DND-41 (cell line): Measurements from ENCODE around the gene TAC1.

ENCODE experiments used
- ATAC-seq: fragments of 200-7000 bp; cut with Tn5 transposase; 3 replicates; pipeline ENCODE4 v1.9.1; 2021; ENCODE audit warnings: low read depth; ENCODE audit not compliant: insufficient read depth
- DNase-seq: peaks from one replicate; pipeline ENCODE4 v3.0.0-alpha.2; 2020
- H2AFZ ChIP-seq: 2 replicates; pipeline ENCODE4 v1.6.0; 2012; ENCODE audit warnings: low read depth, low read length
- H3K27ac ChIP-seq: 2 replicates; pipeline ENCODE4 v1.5.1; 2012; ENCODE audit warnings: low read length, inconsistent platforms
- H3K27me3 ChIP-seq: fragments of 200-600 bp; sonication (generic); 2 replicates; pipeline ENCODE4 v1.6.0; 2012; ENCODE audit warnings: low read length, mild to moderate bottlenecking, inconsistent platforms; ENCODE audit not compliant: insufficient read depth, poor library complexity
- H3K36me3 ChIP-seq: 2 replicates; pipeline ENCODE4 v1.5.1; 2012; ENCODE audit warnings: low read length, inconsistent platforms; ENCODE audit not compliant: insufficient read depth
- H3K4me1 ChIP-seq: 2 replicates; pipeline ENCODE4 v1.5.1; 2012; ENCODE audit warnings: mild to moderate bottlenecking, low read length; ENCODE audit not compliant: insufficient read depth
- H3K4me2 ChIP-seq: 2 replicates; pipeline ENCODE4 v1.6.0; 2012; ENCODE audit warnings: mild to moderate bottlenecking, moderate library complexity, low read length, inconsistent platforms; ENCODE audit not compliant: insufficient read depth
- H3K4me3 ChIP-seq, 2 experiments: fragments of 200-600 bp in 1 of 2; shearing (Covaris generic) in 1 of 2; 2 replicates each; pipeline ENCODE4 v1.5.1; 2012 to 2016; ENCODE audit warnings: inconsistent platforms in 2 of 2, low read length in 2 of 2, mild to moderate bottlenecking in 2 of 2, low read depth in 1 of 2, moderate library complexity in 1 of 2
- H3K79me2 ChIP-seq: 2 replicates; pipeline ENCODE4 v1.6.0; 2012; ENCODE audit warnings: low read length, inconsistent platforms; ENCODE audit not compliant: insufficient read depth
- H3K9ac ChIP-seq: 2 replicates; pipeline ENCODE4 v1.6.0; 2012; ENCODE audit warnings: low read depth, mild to moderate bottlenecking, inconsistent platforms, low read length, moderate library complexity
- H3K9me3 ChIP-seq: 2 replicates; pipeline ENCODE4 v1.5.1; 2012; ENCODE audit warnings: low read length, moderate library complexity, mild to moderate bottlenecking, inconsistent platforms; ENCODE audit not compliant: insufficient read depth, severe bottlenecking
- H4K20me1 ChIP-seq: 2 replicates; pipeline ENCODE4 v1.6.0; 2012; ENCODE audit warnings: low read length; ENCODE audit not compliant: insufficient read depth
- CTCF ChIP-seq: IDR thresholded peaks from 2 replicates; pipeline ENCODE4 v1.5.1; 2012; ENCODE audit warnings: borderline replicate concordance, low read length, moderate library complexity, mild to moderate bottlenecking; ENCODE audit not compliant: poor library complexity, severe bottlenecking; ENCODE audit errors: extremely low read depth
- EZH2 ChIP-seq: IDR thresholded peaks from 3 replicates; pipeline ENCODE4 v1.6.1; 2012; ENCODE audit warnings: borderline replicate concordance, low read depth, mild to moderate bottlenecking, moderate library complexity, low read length, inconsistent platforms; ENCODE audit not compliant: severe bottlenecking

The TAC1 gene

GRCh38 chr7:97748482-97748881, 16.6 kb downstream of the TAC1 start:
- ATAC-seq (no peak), DNase-seq (no peak)
- Histone ChIP-seq H2AFZ (no peak overlapping the region), H3K4me2 (no peak overlapping the region), H3K36me3 (no peaks in the 10 kb centered on the region), H3K4me3 (no peak overlapping the region), H3K9ac (no peak overlapping the region), H3K79me2 (no peaks in the 10 kb centered on the region), H3K27me3 (no peaks in the 10 kb centered on the region), H3K9me3 (no peaks in the 10 kb centered on the region), H3K27ac (no peak overlapping the region), H4K20me1 (no peaks in the 10 kb centered on the region), H3K4me1 (no peaks in the 10 kb centered on the region)
- TF ChIP-seq CTCF (no peak), EZH2 (no peak)

- Histone ChIP-seq H3K4me1 (no peaks in the 10 kb centered on the region), H3K27ac (no peak overlapping the region), H3K36me3 (no peaks in the 10 kb centered on the region), H3K9ac (no peak overlapping the region), H3K9me3 (no peaks in the 10 kb centered on the region), H3K4me3 (no peak overlapping the region), H3K27me3 (no peaks in the 10 kb centered on the region), H3K4me2 (no peak overlapping the region), H2AFZ (no peak overlapping the region), H3K79me2 (no peaks in the 10 kb centered on the region), H4K20me1 (no peaks in the 10 kb centered on the region)
- DNase-seq = no peak
- no peak for TF ChIP-seq CTCF
- no peak for TF ChIP-seq EZH2
- ATAC-seq = no peak
Observed at GRCh38 chr7:97751566-97751965, 19.7 kb downstream of the TAC1 start.

- H3K27ac ChIP-seq = no peak overlapping the region
Observed at GRCh38 chr7:97752215-97752614, 20.3 kb downstream of the TAC1 start.

More at GRCh38 chr7:97752215-97752614, 20.3 kb downstream of the TAC1 start:
- H3K79me2 ChIP-seq = no peaks in the 10 kb centered on the region
- no peak for DNase-seq
- TF ChIP-seq CTCF (no peak), EZH2 (no peak)
- no peaks in the 10 kb centered on the region for H3K36me3 ChIP-seq
- H3K27me3 ChIP-seq = no peaks in the 10 kb centered on the region
- no peaks in the 10 kb centered on the region for H3K4me1 ChIP-seq
- H3K4me3 ChIP-seq = no peak overlapping the region
- H4K20me1 ChIP-seq = no peaks in the 10 kb centered on the region
- ATAC-seq = no peak
- H2AFZ ChIP-seq = no peak overlapping the region
- H3K4me2 ChIP-seq = no peak overlapping the region
- no peaks in the 10 kb centered on the region for H3K9me3 ChIP-seq
- no peak overlapping the region for H3K9ac ChIP-seq
